SKM-1 treated with dmso at 0.1 percent for 144 hours (cell line): Measurements from ENCODE around the gene PCDH9.

Experiments used
- DNase-seq: peaks from one replicate; lab custom pipeline; 2025; ENCODE audit not compliant: unreplicated experiment; lab: John Stamatoyannopoulos, UW

PCDH9 gene

GRCh38 chr13:67090856-67091255 is 139.3 kb downstream of the PCDH9 start:
- DNase-seq, result no peak

GRCh38 chr13:67087527-67087926 is 142.6 kb downstream of the PCDH9 start:
- no peak for DNase-seq

- DNase-seq, result no peak
These were observed 143.9 kb downstream of the PCDH9 start for GRCh38 chr13:67086260-67086659.

GRCh38 chr13:67084066-67084465 is 146.1 kb downstream of the PCDH9 start:
- DNase-seq, result no peak

- DNase-seq, result no peak
These were observed 146.6 kb downstream of the PCDH9 start for GRCh38 chr13:67083519-67083918.

- no peak for DNase-seq
These were observed 149.8 kb downstream of the PCDH9 start for GRCh38 chr13:67080351-67080750.

GRCh38 chr13:67078062-67078461 is 152.1 kb downstream of the PCDH9 start:
- DNase-seq, result no peak

- DNase-seq, result no peak
These were observed 153.0 kb downstream of the PCDH9 start for GRCh38 chr13:67077132-67077531.

GRCh38 chr13:67076378-67076777 is 153.8 kb downstream of the PCDH9 start:
- no peak for DNase-seq

- DNase-seq, result no peak
These were observed 154.9 kb downstream of the PCDH9 start for GRCh38 chr13:67075239-67075638.

- DNase-seq, result no peak
These were observed 158.1 kb downstream of the PCDH9 start for GRCh38 chr13:67071918-67072598.

GRCh38 chr13:67070306-67070705 is 159.8 kb downstream of the PCDH9 start:
- DNase-seq, result no peak

- no peak for DNase-seq
These were observed 160.9 kb downstream of the PCDH9 start for GRCh38 chr13:67069117-67069767.

- DNase-seq, result no peak
These were observed 165.2 kb downstream of the PCDH9 start for GRCh38 chr13:67064920-67065319.

GRCh38 chr13:67063036-67063435 is 167.1 kb downstream of the PCDH9 start:
- DNase-seq, result no peak

- DNase-seq, result no peak
These were observed 168.0 kb downstream of the PCDH9 start for GRCh38 chr13:67062160-67062559.

- DNase-seq, result no peak
These were observed 168.4 kb downstream of the PCDH9 start for GRCh38 chr13:67061750-67062149.

- no peak for DNase-seq
These were observed 177.3 kb downstream of the PCDH9 start for GRCh38 chr13:67052550-67053490.

GRCh38 chr13:67049744-67050143 is 180.4 kb downstream of the PCDH9 start:
- DNase-seq, result no peak

- DNase-seq, result no peak
These were observed 181.3 kb downstream of the PCDH9 start for GRCh38 chr13:67048821-67049150.

GRCh38 chr13:67048084-67048820 is 181.9 kb downstream of the PCDH9 start:
- no peak for DNase-seq
